Measurements from ENCODE around the gene IKZF2. TPM values are rescaled to one million over a fixed set of nuclear protein-coding genes. Genes with fewer than 3 reads are reported as not detected.

The IKZF2 gene
- total RNA-seq, 1 experiment from 2014 or later: 26.1 TPM

- CTCF ChIA-PET: no interaction called here
- no peaks in the 10 kb centered on the region for H3K36me3 Mint-ChIP-seq (ENCODE audit: insufficient read depth, unreplicated experiment)
- BruUV-seq (replicated peaks): no TSS peak
- intact Hi-C loops (cut with micrococcal nuclease; ENCODE audit: unreplicated experiment): no loop called here
- H3K4me1 Mint-ChIP-seq (ENCODE audit: low read depth, unreplicated experiment): peaks cover 15% of the 10 kb centered on the region
- H3K9me3 Mint-ChIP-seq (ENCODE audit: low read depth, unreplicated experiment): no peaks in the 10 kb centered on the region
- H3K27ac Mint-ChIP-seq (ENCODE audit: unreplicated experiment): no peak overlapping the region
- TF ChIP-seq CTCF (IDR thresholded peaks at IDR 0.05; ENCODE audit: unreplicated experiment): no peak
- no peak overlapping the region for H3K4me3 Mint-ChIP-seq (ENCODE audit: low read depth, unreplicated experiment)
- DNase-seq: no peak
- H3K27me3 Mint-ChIP-seq (ENCODE audit: unreplicated experiment): no peaks in the 10 kb centered on the region
These were observed 50.3 kb downstream of the IKZF2 start for GRCh38 chr2:213101109-213101508.

GRCh38 chr2:213098612-213099011 is 52.8 kb downstream of the IKZF2 start:
- H3K36me3 Mint-ChIP-seq (ENCODE audit: insufficient read depth, unreplicated experiment): no peaks in the 10 kb centered on the region
- no peaks in the 10 kb centered on the region for H3K9me3 Mint-ChIP-seq (ENCODE audit: low read depth, unreplicated experiment)
- CTCF ChIA-PET: no interaction called here
- H3K27ac Mint-ChIP-seq (ENCODE audit: unreplicated experiment): no peak overlapping the region
- DNase-seq: no peak
- no TSS peak for BruUV-seq (replicated peaks)
- peaks cover 7% of the 10 kb centered on the region for H3K4me1 Mint-ChIP-seq (ENCODE audit: low read depth, unreplicated experiment)
- no peak for TF ChIP-seq CTCF (IDR thresholded peaks at IDR 0.05; ENCODE audit: unreplicated experiment)
- intact Hi-C loops (cut with micrococcal nuclease; ENCODE audit: unreplicated experiment): no loop called here
- no peak overlapping the region for H3K4me3 Mint-ChIP-seq (ENCODE audit: low read depth, unreplicated experiment)
- no peaks in the 10 kb centered on the region for H3K27me3 Mint-ChIP-seq (ENCODE audit: unreplicated experiment)

- no TSS peak for BruUV-seq (replicated peaks)
- CTCF ChIA-PET: no interaction called here
These were observed 59.6 kb downstream of the IKZF2 start for GRCh38 chr2:213091765-213092164.

GRCh38 chr2:213090772-213091171 is 60.6 kb downstream of the IKZF2 start:
- H3K4me3 Mint-ChIP-seq (ENCODE audit: low read depth, unreplicated experiment): no peak overlapping the region
- no peaks in the 10 kb centered on the region for H3K36me3 Mint-ChIP-seq (ENCODE audit: insufficient read depth, unreplicated experiment)
- H3K27me3 Mint-ChIP-seq (ENCODE audit: unreplicated experiment): no peaks in the 10 kb centered on the region
- H3K4me1 Mint-ChIP-seq (ENCODE audit: low read depth, unreplicated experiment): peaks cover 28% of the 10 kb centered on the region
- no peak for TF ChIP-seq CTCF (IDR thresholded peaks at IDR 0.05; ENCODE audit: unreplicated experiment)
- no TSS peak for BruUV-seq (replicated peaks)
- DNase-seq: no peak
- CTCF ChIA-PET: interaction anchor here (0.5 kb wide), 1 partner anchor 1843 kb away, joined by 3 read pairs; no protein-coding TSS in a partner anchor
- intact Hi-C loops (cut with micrococcal nuclease; ENCODE audit: unreplicated experiment): no loop called here
- H3K27ac Mint-ChIP-seq (ENCODE audit: unreplicated experiment): no peak overlapping the region
- H3K9me3 Mint-ChIP-seq (ENCODE audit: low read depth, unreplicated experiment): no peaks in the 10 kb centered on the region

More at GRCh38 chr2:213091765-213092164, 59.6 kb downstream of the IKZF2 start:
- Mint-ChIP-seq H3K4me3 (ENCODE audit: low read depth, unreplicated experiment) (no peak overlapping the region), H3K27ac (ENCODE audit: unreplicated experiment) (no peak overlapping the region), H3K4me1 (ENCODE audit: low read depth, unreplicated experiment) (peaks cover 28% of the 10 kb centered on the region), H3K27me3 (ENCODE audit: unreplicated experiment) (no peaks in the 10 kb centered on the region), H3K9me3 (ENCODE audit: low read depth, unreplicated experiment) (no peaks in the 10 kb centered on the region), H3K36me3 (ENCODE audit: insufficient read depth, unreplicated experiment) (no peaks in the 10 kb centered on the region)
- TF ChIP-seq CTCF (IDR thresholded peaks at IDR 0.05; ENCODE audit: unreplicated experiment): no peak
- intact Hi-C loops (cut with micrococcal nuclease; ENCODE audit: unreplicated experiment): no loop called here
- DNase-seq: no peak

Measured in Calu3 (cell line).